Measurements from ENCODE around the gene PPP1R14C. TPM values are rescaled to one million over a fixed set of nuclear protein-coding genes. Genes with fewer than 3 reads are reported as not detected.

PPP1R14C gene
- total and polyA plus RNA-seq, 2 of the 13 experiments (the other 11 are each of a cell fraction or from before 2014, with no cell fraction given), result not detected

- TF ChIP-seq, protein P1, sequence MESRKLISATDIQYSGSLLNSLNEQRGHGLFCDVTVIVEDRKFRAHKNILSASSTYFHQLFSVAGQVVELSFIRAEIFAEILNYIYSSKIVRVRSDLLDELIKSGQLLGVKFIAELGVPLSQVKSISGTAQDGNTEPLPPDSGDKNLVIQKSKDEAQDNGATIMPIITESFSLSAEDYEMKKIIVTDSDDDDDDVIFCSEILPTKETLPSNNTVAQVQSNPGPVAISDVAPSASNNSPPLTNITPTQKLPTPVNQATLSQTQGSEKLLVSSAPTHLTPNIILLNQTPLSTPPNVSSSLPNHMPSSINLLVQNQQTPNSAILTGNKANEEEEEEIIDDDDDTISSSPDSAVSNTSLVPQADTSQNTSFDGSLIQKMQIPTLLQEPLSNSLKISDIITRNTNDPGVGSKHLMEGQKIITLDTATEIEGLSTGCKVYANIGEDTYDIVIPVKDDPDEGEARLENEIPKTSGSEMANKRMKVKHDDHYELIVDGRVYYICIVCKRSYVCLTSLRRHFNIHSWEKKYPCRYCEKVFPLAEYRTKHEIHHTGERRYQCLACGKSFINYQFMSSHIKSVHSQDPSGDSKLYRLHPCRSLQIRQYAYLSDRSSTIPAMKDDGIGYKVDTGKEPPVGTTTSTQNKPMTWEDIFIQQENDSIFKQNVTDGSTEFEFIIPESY (CRISPR knock-in tag; IDR thresholded peaks at IDR 0.05), result no peak
- TF ChIP-seq POLR2G (IDR thresholded peaks at IDR 0.05; ENCODE audit: low read depth, low read length) (no peak), KMT2B (CRISPR knock-in tag; IDR thresholded peaks at IDR 0.05) (no peak), CBX5 (CRISPR knock-in tag; IDR thresholded peaks at IDR 0.05; ENCODE audit: borderline replicate concordance) (no peak), SIX1 (CRISPR knock-in tag; IDR thresholded peaks at IDR 0.05; ENCODE audit: borderline replicate concordance) (no peak), PAF1 (CRISPR knock-in tag; IDR thresholded peaks at IDR 0.05) (no peak), CHCHD3 (CRISPR knock-in tag; IDR thresholded peaks at IDR 0.05) (no peak), ZNF512 (CRISPR knock-in tag; IDR thresholded peaks at IDR 0.05) (no peak), HMGA1 (CRISPR knock-in tag; conservative IDR thresholded peaks at IDR 0.05) (no peak), ZNF749 (CRISPR knock-in tag; IDR thresholded peaks at IDR 0.05; ENCODE audit: borderline replicate concordance) (no peak)
- TF ChIP-seq, protein P2, sequence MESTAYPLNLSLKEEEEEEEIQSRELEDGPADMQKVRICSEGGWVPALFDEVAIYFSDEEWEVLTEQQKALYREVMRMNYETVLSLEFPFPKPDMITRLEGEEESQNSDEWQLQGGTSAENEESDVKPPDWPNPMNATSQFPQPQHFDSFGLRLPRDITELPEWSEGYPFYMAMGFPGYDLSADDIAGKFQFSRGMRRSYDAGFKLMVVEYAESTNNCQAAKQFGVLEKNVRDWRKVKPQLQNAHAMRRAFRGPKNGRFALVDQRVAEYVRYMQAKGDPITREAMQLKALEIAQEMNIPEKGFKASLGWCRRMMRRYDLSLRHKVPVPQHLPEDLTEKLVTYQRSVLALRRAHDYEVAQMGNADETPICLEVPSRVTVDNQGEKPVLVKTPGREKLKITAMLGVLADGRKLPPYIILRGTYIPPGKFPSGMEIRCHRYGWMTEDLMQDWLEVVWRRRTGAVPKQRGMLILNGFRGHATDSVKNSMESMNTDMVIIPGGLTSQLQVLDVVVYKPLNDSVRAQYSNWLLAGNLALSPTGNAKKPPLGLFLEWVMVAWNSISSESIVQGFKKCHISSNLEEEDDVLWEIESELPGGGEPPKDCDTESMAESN (CRISPR knock-in tag; conservative IDR thresholded peaks at IDR 0.05), result no peak
These were observed 55.7 kb downstream of the PPP1R14C start (continued) for GRCh38 chr6:150198532-150198931.

Measured in HepG2 (cell line).